HG03064 (cell line): Measurements from ENCODE around the gene ZNF319.
"Not testable (repeated sequence)": the region's sequence is repeated elsewhere in the genome, so short reads cannot be mapped to it uniquely, and the experiment has no call there.

Experiments used
- ATAC-seq: cut with Tn5 transposase; IDR thresholded peaks from one replicate; pipeline ENCODE4 v1.9.1; 2021; ENCODE audit warnings: low read depth; ENCODE audit not compliant: unreplicated experiment

The ZNF319 gene

GRCh38 chr16:58022601-58023371 is 22.3 kb upstream of the ZNF319 start:
- ATAC-seq, result no peak

- no peak for ATAC-seq
These were observed 21.4 kb upstream of the ZNF319 start for GRCh38 chr16:58021661-58022551.

GRCh38 chr16:58020628-58021521 is 20.4 kb upstream of the ZNF319 start:
- ATAC-seq, result peak; percentile 71

- ATAC-seq, result no peak
These were observed 19.5 kb upstream of the ZNF319 start for GRCh38 chr16:58019866-58020538.

- no peak for ATAC-seq
These were observed 18.3 kb upstream of the ZNF319 start for GRCh38 chr16:58018803-58019202.

GRCh38 chr16:58016840-58017446 is 16.5 kb upstream of the ZNF319 start:
- no peak for ATAC-seq

- no peak for ATAC-seq
These were observed 12.9 kb upstream of the ZNF319 start for GRCh38 chr16:58013201-58013956.

GRCh38 chr16:58012481-58012880 is 12.0 kb upstream of the ZNF319 start:
- no peak for ATAC-seq

GRCh38 chr16:58011652-58012051 is 11.2 kb upstream of the ZNF319 start:
- no peak for ATAC-seq

GRCh38 chr16:58010886-58011285 is 10.4 kb upstream of the ZNF319 start:
- ATAC-seq, result no peak

GRCh38 chr16:58009856-58010416 is 9.5 kb upstream of the ZNF319 start:
- no peak for ATAC-seq

GRCh38 chr16:58004736-58005135 is 4.3 kb upstream of the ZNF319 start:
- not testable (repeated sequence) for ATAC-seq

GRCh38 chr16:58002936-58003335 is 2.5 kb upstream of the ZNF319 start:
- ATAC-seq, result no peak

- no peak for ATAC-seq
These were observed 1.9 kb upstream of the ZNF319 start for GRCh38 chr16:58002416-58002800.

- no peak for ATAC-seq
These were observed 1.4 kb upstream of the ZNF319 start for GRCh38 chr16:58001781-58002415.

- ATAC-seq, result peak; percentile 80
These were observed 519 bp upstream of the ZNF319 start, which contains the start of gene USB1 for GRCh38 chr16:58000706-58001676. TSS of gene USB1 (plus strand) at chr16:58001407. CDS start at chr16:58001484, 77 bp downstream.

GRCh38 chr16:57999366-57999970 is 1.0 kb downstream of the ZNF319 start:
- no peak for ATAC-seq
